ENCODE data around the gene TIAM1. TPM values are rescaled to one million over a fixed set of nuclear protein-coding genes. Genes with fewer than 3 reads are reported as not detected.

Gene TIAM1
- total RNA-seq, 1 donor from 2014 or later, result 17.8 TPM

GRCh38 chr21:31348188-31348587 is 4.1 kb upstream of the TIAM1 start:
- Mint-ChIP-seq H3K36me3 (ENCODE audit: low read depth, unreplicated experiment) (no peaks in the 10 kb centered on the region), H3K9me3 (ENCODE audit: unreplicated experiment) (no peaks in the 10 kb centered on the region), H3K27ac (ENCODE audit: unreplicated experiment) (no peak overlapping the region), H3K4me1 (ENCODE audit: low read depth, unreplicated experiment) (peaks cover 17% of the 10 kb centered on the region), H3K27me3 (ENCODE audit: low read depth, unreplicated experiment) (no peaks in the 10 kb centered on the region), H3K4me3 (ENCODE audit: unreplicated experiment) (no peak overlapping the region)
- FAIRE-seq, result no peak
- no peak overlapping the region for H3K4me2 ChIP-seq (ENCODE audit: low read length)
- H3K27me3 ChIP-seq (ENCODE audit: insufficient read depth, low read length), result no peaks in the 10 kb centered on the region
- no peaks in the 10 kb centered on the region for H3K36me3 ChIP-seq (ENCODE audit: insufficient read depth, low read length)
- peaks cover 6% of the 10 kb centered on the region for H3K79me2 ChIP-seq (ENCODE audit: insufficient read depth, low read length)
- no peak overlapping the region for H3K27ac ChIP-seq (ENCODE audit: low read depth, low read length)
- DNase-seq (ENCODE audit: low read depth), result no peak
- peaks cover 13% of the 10 kb centered on the region for H3K4me1 ChIP-seq (ENCODE audit: insufficient read depth, low read length)
- H3K4me3 ChIP-seq (ENCODE audit: insufficient read depth, low read depth, low read length), result no peak overlapping the region
- H3K9me3 ChIP-seq (ENCODE audit: insufficient read depth, low read depth, low read length), result no peaks in the 10 kb centered on the region
- H4K20me1 ChIP-seq (ENCODE audit: insufficient read depth, low read length), result peaks cover 2% of the 10 kb centered on the region
- no peak overlapping the region for H2AFZ ChIP-seq (ENCODE audit: low read depth, low read length)
- no peak for TF ChIP-seq EZH2 (IDR thresholded peaks at IDR 0.05; ENCODE audit: insufficient read depth, low read length)
- no peak for TF ChIP-seq CTCF (IDR thresholded peaks at IDR 0.05; ENCODE audit: insufficient read depth, low read depth, low read length)
- H3K9ac ChIP-seq (ENCODE audit: low read length), result no peak overlapping the region

GRCh38 chr21:31347435-31348032 is 3.5 kb upstream of the TIAM1 start:
- Histone ChIP-seq H3K9ac (ENCODE audit: low read length) (no peak overlapping the region), H4K20me1 (ENCODE audit: insufficient read depth, low read length) (peaks cover 9% of the 10 kb centered on the region), H3K4me3 (ENCODE audit: insufficient read depth, low read depth, low read length) (no peak overlapping the region), H3K4me1 (ENCODE audit: insufficient read depth, low read length) (peaks cover 16% of the 10 kb centered on the region), H3K27me3 (ENCODE audit: insufficient read depth, low read length) (no peaks in the 10 kb centered on the region), H3K4me2 (ENCODE audit: low read length) (peak overlapping the region; percentile 35), H3K27ac (ENCODE audit: low read depth, low read length) (no peak overlapping the region), H3K79me2 (ENCODE audit: insufficient read depth, low read length) (peaks cover 12% of the 10 kb centered on the region), H3K36me3 (ENCODE audit: insufficient read depth, low read length) (no peaks in the 10 kb centered on the region), H3K9me3 (ENCODE audit: insufficient read depth, low read depth, low read length) (no peaks in the 10 kb centered on the region), H2AFZ (ENCODE audit: low read depth, low read length) (no peak overlapping the region)
- H3K27me3 Mint-ChIP-seq (ENCODE audit: low read depth, unreplicated experiment), result no peaks in the 10 kb centered on the region
- peaks cover 22% of the 10 kb centered on the region for H3K4me1 Mint-ChIP-seq (ENCODE audit: low read depth, unreplicated experiment)
- H3K27ac Mint-ChIP-seq (ENCODE audit: unreplicated experiment), result no peak overlapping the region
- TF ChIP-seq CTCF (IDR thresholded peaks at IDR 0.05; ENCODE audit: insufficient read depth, low read depth, low read length) (peak; percentile 66), EZH2 (IDR thresholded peaks at IDR 0.05; ENCODE audit: insufficient read depth, low read length) (no peak)
- no peak for DNase-seq (ENCODE audit: low read depth)
- H3K36me3 Mint-ChIP-seq (ENCODE audit: low read depth, unreplicated experiment), result no peaks in the 10 kb centered on the region
- FAIRE-seq, result no peak
- no peak overlapping the region for H3K4me3 Mint-ChIP-seq (ENCODE audit: unreplicated experiment)
- H3K9me3 Mint-ChIP-seq (ENCODE audit: unreplicated experiment), result no peaks in the 10 kb centered on the region

- Histone ChIP-seq H3K9me3 (ENCODE audit: insufficient read depth, low read depth, low read length) (no peaks in the 10 kb centered on the region), H4K20me1 (ENCODE audit: insufficient read depth, low read length) (peaks cover 12% of the 10 kb centered on the region), H3K36me3 (ENCODE audit: insufficient read depth, low read length) (no peaks in the 10 kb centered on the region), H3K27me3 (ENCODE audit: insufficient read depth, low read length) (no peaks in the 10 kb centered on the region), H3K79me2 (ENCODE audit: insufficient read depth, low read length) (peaks cover 24% of the 10 kb centered on the region), H3K27ac (ENCODE audit: low read depth, low read length) (no peak overlapping the region), H3K4me3 (ENCODE audit: insufficient read depth, low read depth, low read length) (no peak overlapping the region), H2AFZ (ENCODE audit: low read depth, low read length) (no peak overlapping the region), H3K4me2 (ENCODE audit: low read length) (no peak overlapping the region), H3K9ac (ENCODE audit: low read length) (no peak overlapping the region), H3K4me1 (ENCODE audit: insufficient read depth, low read length) (peaks cover 10% of the 10 kb centered on the region)
- Mint-ChIP-seq H3K9me3 (ENCODE audit: unreplicated experiment) (no peaks in the 10 kb centered on the region), H3K27ac (ENCODE audit: unreplicated experiment) (peak overlapping the region; percentile 7), H3K36me3 (ENCODE audit: low read depth, unreplicated experiment) (no peaks in the 10 kb centered on the region), H3K4me1 (ENCODE audit: low read depth, unreplicated experiment) (peaks cover 19% of the 10 kb centered on the region), H3K4me3 (ENCODE audit: unreplicated experiment) (no peak overlapping the region), H3K27me3 (ENCODE audit: low read depth, unreplicated experiment) (no peaks in the 10 kb centered on the region)
- FAIRE-seq, result no peak
- DNase-seq (ENCODE audit: low read depth), result peak; percentile 42
- no peak for TF ChIP-seq EZH2 (IDR thresholded peaks at IDR 0.05; ENCODE audit: insufficient read depth, low read length)
- no peak for TF ChIP-seq CTCF (IDR thresholded peaks at IDR 0.05; ENCODE audit: insufficient read depth, low read depth, low read length)
Measured at GRCh38 chr21:31346256-31346821, 2.3 kb upstream of the TIAM1 start.
